CD4-positive, alpha-beta T cell treated with Interleukin-6 for 4 hours (primary cell): ENCODE data around the gene MYLK.

Experiments used
- DNase-seq: peaks from one replicate; pipeline ENCODE4 v3.0.0-alpha.2; 2020; ENCODE audit warnings: mixed read lengths

The MYLK gene

GRCh38 chr3:123767564-123768292 lies 116.4 kb downstream of the MYLK start:
- DNase-seq: no peak

GRCh38 chr3:123767009-123767372 lies 117.1 kb downstream of the MYLK start:
- no peak for DNase-seq

GRCh38 chr3:123766193-123767008 lies 117.7 kb downstream of the MYLK start:
- DNase-seq: no peak

- DNase-seq: no peak
Observed at GRCh38 chr3:123765475-123766128, 118.5 kb downstream of the MYLK start.

GRCh38 chr3:123764647-123765046 lies 119.5 kb downstream of the MYLK start:
- DNase-seq: no peak

- DNase-seq: no peak
Observed at GRCh38 chr3:123762805-123763204, 121.3 kb downstream of the MYLK start.

GRCh38 chr3:123760817-123761216 lies 123.3 kb downstream of the MYLK start:
- no peak for DNase-seq

GRCh38 chr3:123759871-123760270 lies 124.3 kb downstream of the MYLK start:
- no peak for DNase-seq

- no peak for DNase-seq
Observed at GRCh38 chr3:123759311-123759710, 124.8 kb downstream of the MYLK start.

- no peak for DNase-seq
Observed at GRCh38 chr3:123758081-123758564, 126.0 kb downstream of the MYLK start.

GRCh38 chr3:123757281-123757940 lies 126.7 kb downstream of the MYLK start:
- DNase-seq: no peak

- no peak for DNase-seq
Observed at GRCh38 chr3:123755501-123755900, 128.6 kb downstream of the MYLK start.

GRCh38 chr3:123755085-123755484 lies 129.0 kb downstream of the MYLK start:
- DNase-seq: no peak

- DNase-seq: no peak
Observed at GRCh38 chr3:123753286-123753685, 130.8 kb downstream of the MYLK start.

- DNase-seq: no peak
Observed at GRCh38 chr3:123752228-123752627, 131.9 kb downstream of the MYLK start.

- no peak for DNase-seq
Observed at GRCh38 chr3:123751433-123751832, 132.7 kb downstream of the MYLK start.

GRCh38 chr3:123750659-123751420 lies 133.3 kb downstream of the MYLK start:
- DNase-seq: no peak

GRCh38 chr3:123750209-123750608 lies 133.9 kb downstream of the MYLK start:
- DNase-seq: no peak

- DNase-seq: no peak
Observed at GRCh38 chr3:123749711-123750110, 134.4 kb downstream of the MYLK start.

GRCh38 chr3:123745184-123745855 lies 138.8 kb downstream of the MYLK start:
- DNase-seq: no peak

GRCh38 chr3:123744064-123744463 lies 140.1 kb downstream of the MYLK start:
- DNase-seq: no peak

- DNase-seq: no peak
Observed at GRCh38 chr3:123743121-123743520, 141.0 kb downstream of the MYLK start.
